Measurements from ENCODE around the gene C1orf141.
"Not testable (repeated sequence)": the region's sequence is repeated elsewhere in the genome, so short reads cannot be mapped to it uniquely, and the experiment has no call there.

C1orf141 gene

DNA sequence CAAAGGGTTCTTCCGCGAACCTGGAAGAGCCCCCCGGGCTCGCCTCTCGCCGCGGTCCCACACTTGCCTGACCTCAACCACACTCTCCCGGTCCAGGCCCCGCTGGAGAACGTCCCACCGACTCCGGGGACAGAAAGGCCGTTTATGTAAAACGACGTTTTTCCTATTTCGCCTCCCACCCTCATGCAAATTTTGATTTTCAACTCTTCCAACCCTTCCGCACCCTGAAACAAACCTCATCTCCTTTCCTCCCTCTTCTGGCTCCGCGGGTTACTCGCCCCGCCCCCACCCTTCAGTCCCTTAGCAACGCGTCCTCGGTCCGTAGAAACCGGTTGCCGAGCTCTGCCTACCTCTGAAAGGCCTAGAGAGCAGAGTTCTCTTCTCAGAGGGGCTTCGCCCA lies at the start of gene C1orf141:
TSS of gene C1orf141 (minus strand) at position 276 of the 400 bp plus-strand sequence. CDS start 7,730 bp downstream, outside the sequence.
- no peak for DNase-seq

DNA sequence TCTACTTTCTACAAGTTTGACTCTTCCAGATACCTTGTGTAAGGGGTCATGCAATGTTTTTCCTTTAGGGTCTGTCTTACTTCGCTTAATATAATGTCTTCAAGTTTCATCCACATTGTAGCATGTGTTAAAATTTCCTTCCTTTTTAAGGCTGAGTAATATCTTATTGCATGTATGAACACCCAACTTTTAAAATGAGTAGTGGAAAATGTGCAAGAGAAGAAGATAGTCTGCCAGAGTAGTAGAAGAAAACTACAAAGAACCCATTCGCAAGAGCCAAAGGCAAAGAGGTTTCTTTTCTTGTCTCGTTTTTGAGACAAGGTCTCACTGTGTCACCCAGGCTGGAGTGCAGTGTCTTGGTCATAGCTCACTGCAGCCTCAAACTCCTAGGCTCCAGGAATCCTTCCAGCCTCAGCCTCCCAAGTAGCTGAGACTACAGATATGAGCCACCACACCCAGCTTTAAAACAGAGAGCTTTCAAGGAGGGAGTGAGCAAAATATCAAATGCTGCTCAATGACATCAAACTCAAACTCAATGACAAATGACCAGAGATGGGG lies 40.8 kb upstream of the C1orf141 start:
- DNase-seq: no peak

DNA sequence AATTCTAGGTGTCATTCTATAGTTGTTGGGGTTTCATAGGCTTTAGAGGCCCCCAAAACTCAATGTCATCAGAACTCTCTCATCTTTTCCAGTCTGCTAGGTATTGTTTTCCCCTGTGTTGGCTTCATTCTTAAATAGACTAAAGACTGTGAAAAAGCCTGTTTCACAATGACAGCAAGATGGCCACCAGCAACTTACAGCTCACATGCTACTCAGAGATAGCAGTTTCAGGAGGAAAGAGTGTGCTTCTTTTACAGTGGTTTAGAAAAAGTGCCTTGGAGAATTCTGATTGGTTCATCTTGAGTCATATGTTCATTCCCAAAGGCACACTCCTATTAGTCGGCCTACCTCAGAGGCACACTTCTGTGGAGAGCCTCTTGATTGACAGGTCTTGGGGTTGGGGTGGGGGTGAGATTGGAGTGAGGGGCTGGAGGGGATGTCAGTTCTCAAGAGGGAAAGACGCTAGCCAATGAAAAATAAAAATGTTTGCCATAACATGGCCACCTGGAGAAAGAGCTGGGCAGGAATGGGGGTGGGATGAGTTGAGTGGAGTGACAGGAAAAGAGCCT lies 40.0 kb upstream of the C1orf141 start:
- DNase-seq: no peak

DNA sequence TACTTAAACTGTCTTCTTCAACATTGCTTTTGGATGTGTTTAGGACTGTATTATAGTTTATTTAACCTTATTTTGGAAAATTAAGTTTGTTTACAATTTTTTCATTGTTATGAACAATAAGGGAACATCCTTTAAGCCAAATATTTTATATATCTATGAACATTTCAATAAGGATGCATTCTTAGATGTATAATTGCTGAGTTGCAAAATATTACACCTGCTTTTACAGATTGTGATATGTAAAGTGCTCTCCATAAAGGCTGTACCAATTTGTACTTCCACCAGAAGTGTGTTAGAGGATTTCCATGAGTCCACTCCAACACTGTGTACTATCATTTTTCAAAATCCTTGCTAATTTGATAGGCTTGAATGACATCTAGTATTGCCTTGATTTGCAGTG lies 39.2 kb upstream of the C1orf141 start:
- DNase-seq: no peak

DNA sequence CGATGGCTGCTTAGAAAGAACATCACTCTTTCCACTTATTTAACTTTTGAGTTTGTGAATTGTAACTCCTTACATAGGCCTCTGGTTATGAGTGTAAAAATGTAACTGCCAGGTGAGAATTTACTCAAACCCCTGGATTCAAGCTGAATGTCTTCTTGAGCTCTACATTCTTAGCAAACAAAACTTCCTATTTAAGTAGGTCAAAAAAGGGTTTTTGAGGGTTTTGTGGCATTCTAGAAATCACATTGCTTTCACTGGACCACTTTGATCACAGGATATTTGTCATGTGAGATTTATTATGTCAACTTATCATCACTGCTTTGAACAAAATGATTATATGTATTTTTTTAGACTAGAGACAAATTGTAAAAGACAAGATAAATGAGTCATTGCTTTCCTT lies 37.2 kb upstream of the C1orf141 start:
- no peak for DNase-seq

DNA sequence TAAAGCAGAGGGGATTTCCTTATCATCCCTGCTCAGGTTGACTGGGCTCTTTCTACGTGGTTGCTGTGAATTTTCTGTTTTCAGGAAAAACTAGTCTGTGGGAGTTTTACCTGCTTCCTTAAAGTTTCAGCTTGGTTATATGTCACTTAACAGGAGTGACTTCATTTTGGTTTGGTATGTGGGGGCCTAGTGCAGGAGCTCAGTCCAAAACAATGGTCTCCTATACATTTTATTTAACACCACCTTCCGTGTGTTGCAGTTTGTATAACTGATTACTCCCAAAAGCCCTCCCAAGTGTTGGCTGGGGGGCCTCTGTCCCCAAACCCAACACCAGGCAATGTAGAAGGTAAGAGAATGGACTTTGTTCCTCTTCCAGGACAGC lies 36.8 kb upstream of the C1orf141 start:
- no peak for DNase-seq

DNA sequence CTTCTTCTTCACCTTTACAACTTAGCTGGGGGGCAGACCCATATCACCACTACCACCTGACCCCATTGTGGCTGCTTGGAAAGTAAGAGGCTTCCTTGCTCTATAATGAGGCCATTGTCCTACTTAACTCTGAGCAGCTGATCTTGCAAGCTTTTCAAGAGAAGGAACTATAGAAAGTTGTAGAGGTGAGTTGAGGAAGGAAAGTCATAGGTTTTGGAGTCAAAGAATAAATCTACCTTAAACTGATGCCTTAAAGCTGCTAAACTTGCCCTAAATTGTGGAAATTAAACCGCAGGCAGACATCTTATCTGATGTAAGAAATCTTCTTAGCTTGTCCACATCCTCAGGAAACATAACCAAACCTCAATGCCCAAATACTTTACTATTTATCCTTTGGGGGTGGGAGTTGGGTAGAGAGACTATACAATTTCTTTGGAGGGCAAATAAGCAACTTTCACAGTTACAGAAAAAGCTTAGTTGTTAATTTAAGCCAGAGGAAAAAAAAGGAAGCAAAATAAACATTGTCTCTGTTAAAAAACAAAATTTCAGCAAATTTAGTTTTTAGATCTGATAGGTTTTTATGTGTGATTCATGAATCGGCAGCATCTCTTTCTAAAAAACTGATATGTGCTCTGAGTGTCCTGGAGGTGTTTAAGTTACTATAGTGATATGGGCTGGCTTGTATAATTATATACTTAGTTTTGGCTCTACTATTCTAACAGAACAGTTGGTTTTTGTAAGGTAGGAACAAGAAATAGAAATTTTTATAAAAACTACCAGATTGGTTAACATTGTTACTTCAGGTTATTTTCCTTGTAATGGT lies 36.2 kb upstream of the C1orf141 start:
- DNase-seq: no peak

DNA sequence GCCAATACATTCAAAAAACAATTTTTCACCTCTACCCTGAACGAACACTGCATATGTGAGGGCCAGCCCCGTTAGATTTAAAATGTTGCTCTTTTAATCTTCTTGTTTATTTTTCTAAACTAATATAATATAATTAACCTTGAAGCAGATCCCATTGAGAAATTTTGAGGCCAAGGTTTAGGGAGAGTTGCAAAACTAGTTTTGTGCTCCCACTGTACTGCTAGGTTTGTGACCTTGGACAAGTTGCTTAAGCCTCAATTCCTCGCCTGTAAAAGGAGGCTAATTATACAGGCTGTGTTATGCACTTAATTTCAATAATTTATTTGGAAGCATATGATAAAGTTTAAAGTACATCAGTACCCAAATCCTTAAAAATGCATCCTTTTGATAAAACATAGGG lies 35.2 kb upstream of the C1orf141 start:
- DNase-seq: no peak

DNA sequence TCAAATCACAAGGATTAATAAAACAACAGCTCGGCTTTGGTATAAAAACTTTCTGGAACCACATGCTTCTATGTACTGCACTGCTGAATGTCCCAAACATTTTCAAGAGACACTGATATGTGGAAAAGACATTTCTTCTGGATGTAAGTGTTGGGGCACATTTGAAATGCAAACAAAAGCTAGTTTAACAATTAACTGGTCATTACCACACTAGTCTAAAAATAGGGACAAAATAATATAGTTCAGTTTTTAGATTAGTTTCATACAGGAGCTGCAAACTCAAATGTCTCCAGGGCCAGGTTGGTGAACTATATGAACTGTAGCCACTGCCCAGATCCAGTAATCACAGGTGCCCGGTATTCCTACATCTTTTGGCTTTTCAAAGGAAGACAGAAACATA lies 34.7 kb upstream of the C1orf141 start:
- no peak for DNase-seq

DNA sequence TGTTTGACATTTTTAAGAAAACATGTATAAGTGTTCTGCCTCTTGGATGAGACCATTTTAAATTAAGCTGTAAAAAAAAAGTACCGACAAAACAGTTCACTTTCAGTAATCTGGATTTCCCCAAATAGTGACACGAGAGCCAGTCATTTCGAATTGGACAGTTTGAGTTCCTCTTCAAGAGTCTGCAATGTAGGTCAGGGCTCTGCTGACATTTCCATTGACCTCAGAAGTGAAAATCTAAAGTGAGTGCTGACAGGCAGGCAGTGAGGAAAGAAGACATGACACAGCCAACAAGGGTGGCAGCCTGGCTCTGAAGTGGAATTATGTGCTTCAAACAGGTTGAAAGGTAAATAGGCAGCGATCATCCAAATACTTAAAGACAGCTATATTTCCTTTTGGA lies 31.4 kb upstream of the C1orf141 start, which contains the start of gene IL23R:
TSS of gene IL23R (plus strand) at position 259 of the 400 bp plus-strand sequence. CDS start 1,667 bp downstream, outside the sequence.
- DNase-seq: no peak

DNA sequence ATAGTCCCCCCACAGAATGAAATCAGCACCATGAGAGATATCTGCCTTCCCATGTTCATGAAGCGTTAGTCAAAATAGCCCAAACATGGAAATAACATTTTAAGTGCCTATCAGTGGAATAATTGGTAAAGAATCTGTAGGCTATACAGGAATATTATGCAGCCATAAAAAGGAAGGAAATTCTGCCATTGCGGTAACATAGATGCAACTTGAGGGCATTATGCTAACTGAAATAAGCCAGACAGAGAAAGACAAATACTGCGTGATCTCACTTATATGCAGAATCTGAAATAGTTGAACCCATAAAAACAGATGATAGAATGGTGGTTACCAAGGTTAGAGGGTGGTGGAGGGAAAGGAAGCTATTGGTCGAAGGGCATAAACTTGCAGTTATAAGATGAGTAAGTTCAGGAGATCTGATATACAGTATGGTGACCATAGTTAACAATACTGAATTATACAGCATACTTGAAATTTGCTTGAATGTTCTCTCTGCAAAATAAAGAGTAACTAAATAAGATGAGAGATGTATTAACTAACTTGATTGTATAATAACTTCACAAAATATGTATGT lies 30.8 kb upstream of the C1orf141 start:
- DNase-seq: no peak

DNA sequence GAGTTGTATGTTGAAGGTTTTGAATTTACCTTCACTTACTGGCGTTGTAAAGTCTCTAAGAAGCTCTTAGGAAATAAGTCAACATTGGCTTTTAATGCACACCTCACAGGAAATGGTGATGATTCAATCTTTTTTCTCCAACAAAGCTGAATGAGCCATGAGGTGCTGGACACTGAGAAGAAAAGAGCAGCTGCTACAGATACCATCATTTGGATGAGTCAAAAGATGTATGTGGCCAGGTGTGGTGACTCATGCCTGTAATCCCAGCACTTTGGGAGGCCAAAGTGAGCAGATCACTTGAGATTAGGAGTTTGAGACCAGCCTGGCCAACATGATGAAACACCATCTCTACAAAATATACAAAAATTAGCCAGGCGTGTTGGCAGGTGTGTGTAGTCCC lies 28.2 kb upstream of the C1orf141 start:
- no peak for DNase-seq

DNA sequence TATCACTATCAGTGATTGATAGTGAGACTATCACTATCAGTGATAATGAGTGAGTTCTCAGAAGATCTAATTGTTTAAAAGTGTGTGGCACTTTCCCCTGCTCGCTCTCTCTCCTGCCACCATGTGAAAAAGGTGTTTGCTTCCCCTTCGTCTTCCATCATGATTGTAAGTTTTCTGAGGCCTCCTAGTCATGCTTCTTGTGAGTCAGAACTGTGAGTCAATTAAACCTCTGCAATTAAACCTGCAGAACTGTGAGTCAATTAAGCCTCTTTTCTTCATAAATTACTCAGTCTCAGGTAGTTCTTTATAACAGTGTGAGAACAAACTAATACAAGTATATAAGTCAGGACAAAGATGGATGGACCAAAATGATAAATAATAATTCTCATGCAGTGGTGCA lies 24.5 kb upstream of the C1orf141 start:
- no peak for DNase-seq

DNA sequence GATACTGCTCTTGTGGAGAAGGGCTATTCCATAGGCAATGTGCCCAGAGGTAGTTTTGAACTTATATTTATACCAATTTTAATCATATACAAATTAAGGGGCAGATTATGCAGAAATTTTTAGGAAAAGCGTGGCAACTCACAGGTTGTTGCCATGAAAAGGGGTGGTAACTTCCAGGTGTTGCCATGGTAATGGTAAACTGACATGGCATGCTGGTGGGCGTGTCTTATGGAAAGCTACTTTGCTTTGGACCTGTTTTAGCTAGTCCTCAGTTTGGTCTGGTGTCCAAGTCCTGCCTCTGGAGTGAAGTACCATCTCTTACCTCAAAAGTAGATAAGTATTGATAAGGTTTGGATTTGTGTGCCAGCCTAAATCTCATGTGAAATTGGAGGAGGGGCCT lies 23.6 kb upstream of the C1orf141 start:
- DNase-seq: no peak

DNA sequence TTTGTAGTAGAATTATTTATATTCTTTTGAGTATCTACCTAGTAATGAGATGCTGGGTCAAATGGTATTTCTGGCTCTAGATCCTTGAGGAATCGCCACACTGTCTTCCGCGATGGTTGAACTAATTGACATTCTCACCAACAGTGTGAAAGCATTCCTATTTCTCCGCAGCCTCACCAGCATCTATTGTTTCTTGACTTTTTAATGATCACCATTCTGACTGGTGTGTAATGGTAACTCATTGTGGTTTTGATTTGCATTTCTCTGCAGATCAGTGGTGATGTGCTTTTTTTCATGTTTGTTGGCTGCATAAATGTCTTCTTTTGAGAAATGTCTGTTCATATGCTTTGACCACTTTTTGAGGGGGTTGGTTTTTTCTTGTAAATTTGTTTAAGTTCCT lies 16.2 kb upstream of the C1orf141 start:
- DNase-seq: no peak

DNA sequence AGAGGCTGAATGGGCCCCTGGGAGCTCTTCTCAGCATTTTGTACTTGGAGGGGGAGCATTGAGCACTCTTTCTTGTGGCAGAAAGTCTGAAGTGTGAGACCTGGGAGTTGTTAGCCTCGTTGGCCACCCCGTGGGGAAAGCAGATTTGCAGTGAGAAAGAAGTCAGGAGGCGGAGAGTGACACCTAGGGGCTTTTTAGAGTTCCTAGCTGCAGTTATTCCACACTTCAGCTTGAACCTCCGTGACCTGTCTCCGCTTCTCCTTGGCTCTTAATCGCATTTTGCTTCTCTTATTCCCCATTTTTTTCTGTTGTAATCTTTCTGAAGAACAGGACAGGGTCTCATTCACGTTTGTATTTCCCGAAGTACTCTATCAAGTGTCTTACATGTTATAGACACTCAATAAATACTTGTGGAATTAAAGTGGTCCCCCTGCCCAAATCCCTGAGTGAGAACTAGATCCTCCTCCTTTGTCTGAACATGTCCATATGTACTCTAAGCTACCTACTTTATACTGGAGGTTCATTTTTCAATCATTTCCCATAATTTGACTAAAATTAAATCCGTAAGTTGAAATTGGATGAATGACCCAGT lies 14.5 kb upstream of the C1orf141 start:
- no peak for DNase-seq

DNA sequence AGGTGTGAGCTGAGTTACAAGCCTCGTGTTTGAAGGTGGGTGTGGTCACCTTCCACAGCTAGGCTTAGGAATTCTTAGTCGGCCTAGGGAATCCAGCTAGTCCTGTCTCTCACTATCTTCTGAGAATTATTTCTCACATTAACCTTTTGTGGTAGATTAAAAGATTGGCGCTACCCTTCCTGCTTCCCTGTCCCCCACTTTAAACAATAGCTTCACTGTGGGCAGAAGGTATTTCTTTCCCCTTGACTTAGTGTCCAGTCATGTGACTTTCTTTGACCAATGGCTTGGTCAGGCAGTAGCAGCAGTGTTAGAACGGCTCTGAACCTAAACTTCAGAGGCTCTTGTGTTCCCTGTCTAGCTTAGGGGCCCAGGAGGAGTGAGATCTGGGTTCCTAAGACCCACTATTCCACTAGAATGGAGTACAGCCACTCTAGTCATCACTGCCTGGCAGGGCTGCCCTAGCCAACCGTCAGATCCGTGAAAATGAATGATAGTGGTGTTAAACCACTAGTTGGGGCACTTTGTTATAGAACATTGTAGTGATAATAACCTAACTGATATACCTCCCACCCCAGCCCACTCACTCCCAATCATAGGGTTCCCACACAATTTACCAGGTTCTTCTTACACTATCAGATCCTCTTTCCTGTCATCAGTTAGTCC lies 13.9 kb upstream of the C1orf141 start:
- no peak for DNase-seq

DNA sequence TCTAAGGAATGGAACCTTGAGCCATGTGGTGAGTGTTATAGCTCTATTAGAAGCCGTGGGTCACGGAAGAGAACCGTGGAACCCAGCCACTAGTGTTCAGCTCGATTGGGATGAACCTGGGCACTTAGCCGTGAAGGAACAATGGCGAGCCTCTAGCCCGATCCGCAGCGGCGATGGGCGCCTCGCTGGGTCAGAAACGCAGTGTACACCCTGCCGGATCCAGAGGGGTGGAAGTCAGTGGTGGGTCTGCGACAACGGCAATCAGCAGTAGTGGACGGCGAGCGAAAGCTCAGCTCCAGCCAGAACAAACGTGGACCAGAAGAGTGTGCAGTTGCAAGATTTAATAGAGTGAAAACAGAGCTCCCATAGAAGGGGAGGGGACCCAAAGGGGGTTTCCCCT lies 13.2 kb upstream of the C1orf141 start:
- not testable (repeated sequence) for DNase-seq

DNA sequence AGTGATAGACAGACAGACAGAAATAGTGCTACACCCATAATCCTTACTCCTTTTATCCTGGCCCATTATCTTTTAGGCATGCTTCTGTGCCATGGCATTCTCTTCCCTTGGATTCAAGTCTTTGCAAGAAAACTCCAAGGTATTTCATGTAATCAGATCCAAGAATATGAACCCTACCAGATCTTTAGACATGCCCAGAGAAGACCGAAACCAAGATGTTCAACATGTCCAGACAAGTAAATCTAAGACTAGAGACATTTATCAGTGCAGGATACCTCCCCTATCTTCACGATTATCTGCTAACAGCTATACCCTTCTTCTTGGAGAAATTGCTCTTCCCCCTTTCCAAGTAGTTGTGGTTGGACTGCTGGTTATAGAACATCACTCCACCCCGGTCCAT lies 11.8 kb upstream of the C1orf141 start:
- DNase-seq: no peak

DNA sequence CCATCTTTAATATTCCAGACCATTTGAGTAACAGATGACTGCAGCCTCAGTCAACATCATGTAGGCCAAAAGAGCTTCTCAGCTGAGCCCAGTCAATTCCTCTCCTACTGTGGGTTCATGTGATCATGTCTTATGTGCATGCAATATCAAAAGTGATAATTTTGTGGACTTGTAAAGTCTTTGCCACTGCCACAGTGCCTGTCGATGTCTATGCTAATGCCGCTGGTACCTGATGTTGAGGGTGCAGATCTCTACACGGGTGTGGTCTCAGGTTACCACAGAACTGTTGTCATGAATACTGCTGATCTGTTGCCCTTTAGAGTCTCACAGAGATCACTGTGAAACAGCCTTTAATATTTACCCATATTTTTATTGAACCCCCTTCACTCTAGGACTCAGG lies 11.3 kb upstream of the C1orf141 start:
- DNase-seq: no peak

DNA sequence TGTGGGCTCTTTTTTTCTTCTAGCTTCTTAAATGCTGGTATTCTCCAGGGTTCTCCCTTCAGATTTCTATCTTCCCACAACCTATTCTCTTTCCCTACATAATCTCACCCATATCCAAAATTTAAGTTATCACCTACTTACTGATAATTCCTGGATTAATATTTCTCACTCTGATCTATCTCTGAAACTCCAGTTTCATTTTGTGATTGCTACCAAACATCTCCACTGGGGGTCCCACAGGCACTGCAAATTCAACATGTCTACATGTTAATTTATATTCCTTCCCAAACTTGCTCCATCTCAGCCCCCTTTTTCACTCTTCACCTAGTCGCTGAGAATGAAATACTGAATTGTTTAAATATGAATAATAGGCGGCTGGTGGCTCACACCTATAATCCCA lies 9.9 kb upstream of the C1orf141 start:
- DNase-seq: no peak

DNA sequence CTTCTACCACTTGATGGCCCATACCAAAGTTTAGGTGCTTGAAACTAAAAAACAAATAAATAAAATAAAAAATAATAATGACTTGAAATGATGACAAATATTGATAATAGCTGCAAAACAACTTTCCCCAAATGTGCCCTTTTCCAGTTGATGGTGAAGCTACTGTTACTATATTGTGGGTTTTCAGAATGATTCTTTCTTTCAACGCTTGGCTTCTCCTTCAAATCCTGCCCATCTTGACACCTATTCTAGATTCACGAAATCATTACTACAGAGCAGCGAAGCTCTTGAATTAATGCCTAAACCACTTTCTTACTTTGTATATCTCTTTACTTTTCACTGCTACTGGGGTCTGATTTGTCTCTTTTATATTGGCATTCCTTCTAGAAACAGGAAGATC lies 9.2 kb upstream of the C1orf141 start:
- no peak for DNase-seq

DNA sequence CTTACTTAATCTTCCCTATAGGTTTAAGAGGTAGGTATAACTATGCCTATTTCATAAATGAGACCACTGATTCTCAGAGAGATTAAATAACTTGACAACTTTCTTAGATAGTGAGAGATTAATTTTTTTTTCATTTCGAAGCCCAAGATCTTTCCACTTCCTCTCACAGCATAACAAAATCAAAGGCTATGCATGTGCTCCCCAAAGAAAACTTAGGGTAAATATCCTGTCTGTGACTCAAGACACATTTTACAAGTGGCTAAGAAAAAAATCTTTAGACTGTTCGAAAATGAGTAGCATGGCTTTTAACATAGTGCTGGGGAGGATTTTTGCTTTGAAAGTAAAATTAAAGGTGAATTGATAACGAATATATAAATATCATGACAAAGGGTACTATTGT lies 8.2 kb upstream of the C1orf141 start:
- DNase-seq: no peak

Data from NCI-H187 treated with DMSO at 0.1 percent for 48 hours (cell line).